K562 (cell line): Measurements from ENCODE around the gene MYO1D. TPM values are rescaled to one million over a fixed set of nuclear protein-coding genes. Genes with fewer than 3 reads are reported as not detected.

Experiments
- ATAC-seq: fragments of 200-7000 bp; cut with Tn5 transposase; 3 replicates; pipeline ENCODE4 v1.9.1; 2020; ENCODE audit warnings: moderate library complexity
- BruUV-seq: library from RNA; stranded (reverse); fragments of 400-500 nt; replicated peaks from 2 replicates; lab custom pipeline; 2021; lab: Mats Ljungman, UMichigan
- CTCF ChIA-PET: fragments of 300-600 bp; formaldehyde crosslinking; extraction: SDS; loops from one replicate; lab custom pipeline; 2021; ENCODE audit warnings: low intra/inter-chr PET ratio; lab: Yijun Ruan, JAX
- POLR2A ChIA-PET: fragments of 300-600, 350-650 bp; sonication (Branson Sonifier 250); formaldehyde crosslinking; extraction: SDS; loops from one replicate; lab custom pipeline; 2021; ENCODE audit warnings: antibody characterized with exemption, inconsistent platforms; lab: Yijun Ruan, JAX
- DNase-seq, 4 experiments: peaks; one replicate each; pipeline versions ENCODE4 v3.0.0 to v3.0.0-alpha.2; 2011 to 2018; ENCODE audit warnings: low spot score in 3 of 4, mixed read lengths in 3 of 4; ENCODE audit errors: extremely low read depth in 1 of 4
- FAIRE-seq: peaks from 2 replicates; lab custom pipeline; 2011; peaks lifted over from hg19 to GRCh38; lab: Jason Lieb, UNC
- H2AFZ ChIP-seq: 2 replicates; pipeline ENCODE4 v1.6.0; 2011; ENCODE audit warnings: low read depth, low read length, control low read depth, inconsistent platforms
- H3K27ac ChIP-seq: fragments of 200-600 bp; 3 replicates; pipeline ENCODE4 v1.8.0; 2011; ENCODE audit warnings: low read depth, mild to moderate bottlenecking, control low read depth, inconsistent platforms, low read length, moderate library complexity, mixed read lengths; ENCODE audit errors: extremely low read depth
- H3K27me3 ChIP-seq, 2 experiments: fragments of 300-600 bp in 1 of 2; 2 replicates in 1 of 2; 3 replicates in 1 of 2; pipeline versions ENCODE4 v1.6.0 to v1.8.0; 2011; ENCODE audit warnings: inconsistent platforms in 2 of 2, low read length in 2 of 2, mild to moderate bottlenecking in 1 of 2, mixed read lengths in 1 of 2, moderate library complexity in 1 of 2; ENCODE audit not compliant: control insufficient read depth in 2 of 2, insufficient read depth in 2 of 2
- H3K36me3 ChIP-seq: fragments of 300-600 bp; 3 replicates; pipeline ENCODE4 v1.8.0; 2011; ENCODE audit warnings: mild to moderate bottlenecking, low read length, inconsistent platforms; ENCODE audit not compliant: control insufficient read depth, insufficient read depth
- H3K4me1 ChIP-seq, 2 experiments: fragments of 200-600 bp in 1 of 2; replicated peaks in 1 of 2; 2 replicates in 1 of 2; 3 replicates in 1 of 2; pipeline versions ENCODE4 v1.5.1 to v1.8.0; 2011; ENCODE audit warnings: inconsistent platforms in 2 of 2, low read length in 2 of 2, mild to moderate bottlenecking in 1 of 2, mixed read lengths in 1 of 2, moderate library complexity in 1 of 2; ENCODE audit not compliant: control insufficient read depth in 2 of 2, insufficient read depth in 2 of 2
- H3K4me2 ChIP-seq: 2 replicates; pipeline ENCODE4 v1.6.1; 2011; ENCODE audit warnings: low read length, control low read depth, inconsistent platforms, mixed read lengths; ENCODE audit not compliant: insufficient read depth
- H3K4me3 ChIP-seq: fragments of 200-600 bp; sonication (generic), shearing (Covaris generic); 2 replicates; pipeline ENCODE4 v1.5.1; 2016; ENCODE audit warnings: control low read depth, inconsistent platforms
- H3K79me2 ChIP-seq: fragments of 200-600 bp; 3 replicates; pipeline ENCODE4 v1.8.0; 2011; ENCODE audit warnings: low read length, inconsistent platforms; ENCODE audit not compliant: control insufficient read depth, insufficient read depth
- H3K9ac ChIP-seq, 2 experiments: 2 replicates each; pipeline versions ENCODE4 v1.6.0 to v1.6.1; 2011; ENCODE audit warnings: low read depth in 2 of 2, low read length in 2 of 2, control low read depth in 1 of 2, inconsistent platforms in 1 of 2, mild to moderate bottlenecking in 1 of 2, mixed read lengths in 1 of 2; ENCODE audit not compliant: insufficient read depth in 1 of 2
- H3K9me1 ChIP-seq: one replicate; pipeline ENCODE4 v1.6.0; 2011; ENCODE audit warnings: inconsistent platforms, mild to moderate bottlenecking, low read length, moderate library complexity; ENCODE audit not compliant: control insufficient read depth, insufficient read depth
- H3K9me3 ChIP-seq: replicated peaks from 2 replicates; pipeline ENCODE4 v1.5.1; 2011; ENCODE audit warnings: low read depth, low read length, inconsistent platforms; ENCODE audit not compliant: control insufficient read depth, insufficient read depth
- H4K20me1 ChIP-seq: replicated peaks from 2 replicates; pipeline ENCODE4 v1.6.1; 2011; ENCODE audit warnings: low read length, inconsistent platforms, mixed read lengths; ENCODE audit not compliant: control insufficient read depth, insufficient read depth
- BHLHE40 ChIP-seq: IDR thresholded peaks from 2 replicates; pipeline ENCODE4 v1.6.1; 2011; ENCODE audit warnings: low read length, improper control_type of control experiment
- BRCA1 ChIP-seq, 2 experiments: fragments of 450-650 bp in 1 of 2; sonication (generic) in 1 of 2; formaldehyde crosslinking in 1 of 2; IDR thresholded peaks; 2 replicates each; pipeline versions ENCODE4 v1.5.0 to v1.6.1; 2017 to 2020; ENCODE audit warnings: mild to moderate bottlenecking in 1 of 2, missing genetic modification reagents in 1 of 2
- CEBPG ChIP-seq, 3 experiments: fragments of 200-800 bp in 1 of 3; sonication (Bioruptor generic) in 1 of 3; sonication (generic) in 1 of 3; formaldehyde crosslinking in 1 of 3; IDR thresholded peaks in 2 of 3; conservative IDR thresholded peaks in 1 of 3; 2 replicates each; pipeline versions ENCODE4 v1.6.1 to v1.8.0; 2016 to 2022; ENCODE audit warnings: missing compliant biosample characterization in 2 of 3, missing genetic modification characterization in 2 of 3, mild to moderate bottlenecking in 1 of 3, missing genetic modification reagents in 1 of 3
- EWSR1 ChIP-seq: fragments of 450-650 bp; IDR thresholded peaks from 2 replicates; pipeline ENCODE4 v1.6.1; 2018; ENCODE audit warnings: borderline replicate concordance, mild to moderate bottlenecking, low read depth, moderate library complexity; ENCODE audit not compliant: partially characterized antibody
- FOXK1 ChIP-seq: sonication (generic); formaldehyde crosslinking; IDR thresholded peaks from 2 replicates; pipeline ENCODE4 v1.8.0; 2022; ENCODE audit warnings: missing genetic modification reagents, mild to moderate bottlenecking, borderline replicate concordance
- HMG20A ChIP-seq: fragments of 450-650 bp; formaldehyde crosslinking; conservative IDR thresholded peaks from 2 replicates; pipeline ENCODE4 v1.4.0; 2020; ENCODE audit warnings: mild to moderate bottlenecking, mixed read lengths
- MEIS2 ChIP-seq: fragments of 450-650 bp; IDR thresholded peaks from 2 replicates; pipeline ENCODE4 v1.6.1; 2014; ENCODE audit warnings: mild to moderate bottlenecking; ENCODE audit not compliant: partially characterized antibody
- MTA1 ChIP-seq: fragments of 450-650 bp; IDR thresholded peaks from 2 replicates; pipeline ENCODE4 v1.6.1; 2017; ENCODE audit warnings: borderline replicate concordance
- PHB2 ChIP-seq: fragments of 450-650 bp; IDR thresholded peaks from 2 replicates; pipeline ENCODE4 v1.6.1; 2017; ENCODE audit warnings: low read depth
- PHF8 ChIP-seq: fragments of 200-600 bp; sonication (generic); IDR thresholded peaks from 2 replicates; pipeline ENCODE4 v1.6.1; 2012; ENCODE audit warnings: mixed run types, mild to moderate bottlenecking, inconsistent platforms, low read length, moderate library complexity, borderline replicate concordance
- RHOXF2B ChIP-seq: fragments of 250-450 bp; sonication (Bioruptor Pico); conservative IDR thresholded peaks from 2 replicates; pipeline ENCODE4 v1.5.1; 2021
- SPI1 ChIP-seq: IDR thresholded peaks from 2 replicates; pipeline ENCODE4 v1.6.1; 2011; ENCODE audit warnings: low read depth, low read length, control low read depth, borderline replicate concordance
- SRF ChIP-seq, 2 experiments: fragments of 250-450, 450-650 bp in 1 of 2; sonication (Bioruptor Pico) in 1 of 2; sonication (generic) in 1 of 2; formaldehyde crosslinking; IDR thresholded peaks; 2 replicates each; pipeline versions ENCODE4 v1.5.0 to v1.5.1; 2020 to 2022; ENCODE audit warnings: mild to moderate bottlenecking in 1 of 2, missing genetic modification reagents in 1 of 2
- SUPT5H ChIP-seq: fragments of 450-650 bp; IDR thresholded peaks from 2 replicates; pipeline ENCODE4 v1.6.1; 2016
- ZNF41 ChIP-seq: fragments of 250-450 bp; sonication (Bioruptor Pico); conservative IDR thresholded peaks from 2 replicates; pipeline ENCODE4 v1.4.0; 2020; ENCODE audit warnings: mild to moderate bottlenecking
- WGBS: fragments of 100-300 bp; shearing (Covaris generic); methylation state at CpG from one replicate; pipeline ENCODE4 v1.1.6; 2016; ENCODE audit warnings: low coverage, mixed read lengths; ENCODE audit not compliant: insufficient coverage; ENCODE audit errors: missing lambda C conversion rate; 5-methylcytosine and 5-hydroxymethylcytosine counted together
- in situ Hi-C: fragments of 300-500 bp; cut with MboI; formaldehyde crosslinking; loops from 4 replicates; pipeline ENCODE4 v1.15.0; 2018; ENCODE audit warnings: inconsistent platforms, mixed read lengths
- intact Hi-C: fragments of 100-400 bp; cut with micrococcal nuclease; formaldehyde crosslinking; loops from 2 replicates; pipeline ENCODE4 v1.14.2; 2022
- polyA plus RNA-seq, 8 experiments: library from polyadenylated mRNA; depleted of rRNA in 4 of 8; stranded (reverse) in 5 of 8; unstranded in 3 of 8; fragments of >200 nt; fragmentation: Nextera tagmentation in 2 of 8; fragmentation: Illumina TruSeq in 1 of 8; extraction: Ambion mirVana in 2 of 8; extraction: Trizol in 1 of 8; gene quantifications; 2 replicates each; pipeline versions ENCODE4 v1.2.1 to v1.2.3, GENCODE V29; 2011 to 2014; ENCODE audit warnings: inconsistent platforms in 1 of 8, missing spikeins in 1 of 8
- total RNA-seq, 7 experiments: library from RNA; depleted of rRNA in 6 of 7; stranded (reverse); fragments of >200 nt in 6 of 7; fragmentation: Illumina TruSeq in 2 of 7; extraction: Trizol in 2 of 7; gene quantifications; 2 replicates each; pipeline versions ENCODE4 v1.2.1 to v1.2.3, GENCODE V29; 2011 to 2021; ENCODE audit warnings: low replicate concordance in 1 of 7
- TF ChIP-seq, protein P1 (sequence below): fragments of 250-450 bp; sonication (Bioruptor Pico); IDR thresholded peaks from 2 replicates; pipeline ENCODE4 v1.4.0; 2020
- TF ChIP-seq, protein P2 (sequence below): fragments of 450-650 bp; IDR thresholded peaks from 2 replicates; pipeline ENCODE4 v1.6.1; 2016

Gene MYO1D
- total and polyA plus RNA-seq, 9 of the 15 experiments (the other 6 are each of a cell fraction or from before 2014, with no cell fraction given) = 2.1 to 71.2 (median 45.4) TPM

DNA sequence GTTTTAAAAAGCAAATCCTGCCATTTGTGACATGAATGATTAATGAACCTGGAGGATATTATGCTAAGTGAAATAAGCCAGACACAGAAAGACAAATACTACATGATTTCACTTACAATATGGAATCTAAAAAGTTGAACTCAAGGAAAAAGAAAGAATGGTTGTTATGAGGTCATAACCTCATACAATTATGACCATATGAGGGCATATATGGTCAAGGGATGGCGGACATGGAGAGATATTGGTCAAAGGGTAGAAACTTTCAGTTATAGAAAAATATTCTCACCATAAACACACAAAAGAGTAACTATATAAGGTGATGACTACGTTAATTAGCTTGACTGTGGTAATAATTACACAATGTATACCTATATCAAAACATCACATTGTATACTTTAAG lies 56.5 kb downstream of the MYO1D start:
- DNase-seq (no peak), FAIRE-seq (no peak), ATAC-seq (no peak)
- Histone ChIP-seq H3K79me2 (peaks cover 44% of the 10 kb centered on the region), H3K4me2 (no peak overlapping the region), H3K4me1 (peaks cover 3 to 18% of the 10 kb centered on the region in 2 experiments), H3K4me3 (no peak overlapping the region), H3K9me1 (no peaks in the 10 kb centered on the region), H3K36me3 (no peaks in the 10 kb centered on the region; the same call in 1 of the 3 replicates), H3K27ac (no peak overlapping the region), H3K9me3 (no peaks in the 10 kb centered on the region), H3K9ac (no peak overlapping the region), H4K20me1 (0 out of 2 replicates have a peak, but pooled peaks cover 4% of the 10 kb centered on the region), H2AFZ (no peak overlapping the region), H3K27me3 (no peaks in the 10 kb centered on the region)
- TF ChIP-seq PHB2 (no peak), SRF (CRISPR knock-in tag; IDR thresholded peaks at IDR 0.05) (peak in 1 of 2 experiments; percentile 88; a peak in 2 of 4 replicates), RHOXF2B (CRISPR knock-in tag) (no peak), MEIS2 (peak; percentile 61), BHLHE40 (no peak), HMG20A (CRISPR knock-in tag) (no peak), ZNF41 (CRISPR knock-in tag) (no peak), SUPT5H (no peak), MTA1 (no peak), FOXK1 (CRISPR knock-in tag) (no peak), BRCA1 (IDR thresholded peaks at IDR 0.05) (no peak), BRCA1 (CRISPR knock-in tag; IDR thresholded peaks at IDR 0.05) (no peak), SPI1 (no peak), PHF8 (no peak), EWSR1 (no peak), CEBPG (CRISPR knock-in tag; IDR thresholded peaks at IDR 0.05) (no peak), CEBPG (tag; conservative IDR thresholded peaks at IDR 0.05 in 1 of 2, IDR thresholded peaks at IDR 0.05 in 1 of 2) (no peak)
- TF ChIP-seq, protein P1, sequence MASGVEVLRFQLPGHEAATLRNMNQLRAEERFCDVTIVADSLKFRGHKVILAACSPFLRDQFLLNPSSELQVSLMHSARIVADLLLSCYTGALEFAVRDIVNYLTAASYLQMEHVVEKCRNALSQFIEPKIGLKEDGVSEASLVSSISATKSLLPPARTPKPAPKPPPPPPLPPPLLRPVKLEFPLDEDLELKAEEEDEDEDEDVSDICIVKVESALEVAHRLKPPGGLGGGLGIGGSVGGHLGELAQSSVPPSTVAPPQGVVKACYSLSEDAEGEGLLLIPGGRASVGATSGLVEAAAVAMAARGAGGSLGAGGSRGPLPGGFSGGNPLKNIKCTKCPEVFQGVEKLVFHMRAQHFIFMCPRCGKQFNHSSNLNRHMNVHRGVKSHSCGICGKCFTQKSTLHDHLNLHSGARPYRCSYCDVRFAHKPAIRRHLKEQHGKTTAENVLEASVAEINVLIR = no peak
- TF ChIP-seq, protein P2, sequence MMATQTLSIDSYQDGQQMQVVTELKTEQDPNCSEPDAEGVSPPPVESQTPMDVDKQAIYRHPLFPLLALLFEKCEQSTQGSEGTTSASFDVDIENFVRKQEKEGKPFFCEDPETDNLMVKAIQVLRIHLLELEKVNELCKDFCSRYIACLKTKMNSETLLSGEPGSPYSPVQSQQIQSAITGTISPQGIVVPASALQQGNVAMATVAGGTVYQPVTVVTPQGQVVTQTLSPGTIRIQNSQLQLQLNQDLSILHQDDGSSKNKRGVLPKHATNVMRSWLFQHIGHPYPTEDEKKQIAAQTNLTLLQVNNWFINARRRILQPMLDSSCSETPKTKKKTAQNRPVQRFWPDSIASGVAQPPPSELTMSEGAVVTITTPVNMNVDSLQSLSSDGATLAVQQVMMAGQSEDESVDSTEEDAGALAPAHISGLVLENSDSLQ = 0 out of 2 replicates have a peak, but pooled peaks have one; percentile 35
- 90% methylated on average over 2 of the region's 2 CpGs for WGBS
- in situ Hi-C loops = no loop called here
- intact Hi-C loops = no loop called here
- ChIA-PET CTCF (no interaction called here), POLR2A (no interaction called here)
- no TSS peak for BruUV-seq
